ENCODE measurements around the gene CCL27.
A peak's percentile ranks its signal among the peaks of the same experiment; 100 is the strongest.

The CCL27 gene

DNA sequence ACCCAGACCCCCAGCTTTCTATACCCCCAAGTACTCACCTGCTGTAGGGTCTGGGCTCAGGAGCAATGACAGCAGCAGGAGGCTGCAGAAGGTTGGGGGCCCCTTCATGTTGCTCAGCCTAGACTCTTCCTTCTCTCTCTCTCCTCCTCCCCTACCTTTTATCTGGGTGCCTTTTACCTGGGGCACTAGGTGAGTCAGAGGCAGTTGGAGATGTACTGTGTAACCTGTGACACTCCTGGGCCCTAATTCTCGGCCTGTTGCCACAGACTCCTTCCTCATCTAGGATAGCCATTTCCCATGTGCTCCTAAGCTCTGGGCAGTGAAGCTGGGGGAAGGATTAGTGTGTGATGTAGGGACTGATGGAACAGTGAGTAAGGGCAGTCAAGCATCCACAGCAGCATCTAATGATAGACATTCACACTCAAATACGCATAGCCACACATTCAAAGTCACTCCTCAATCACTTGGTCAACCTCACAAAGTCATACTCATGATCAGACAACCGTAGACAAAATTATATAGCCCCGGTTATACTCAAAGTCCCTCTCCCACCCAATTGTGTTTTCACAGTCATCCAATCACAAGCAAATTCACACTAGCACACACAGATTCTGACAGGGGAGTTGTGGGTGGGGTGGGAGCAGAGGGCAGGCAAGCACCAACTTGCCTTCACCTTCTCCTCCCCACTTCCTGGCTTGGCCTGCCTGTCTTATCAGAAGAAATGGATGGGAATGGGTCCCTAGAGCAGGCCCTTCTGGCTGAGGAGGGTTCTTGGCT is at the start of gene CCL27:
TSS of gene CCL27 (minus strand) at position 132 of the 777 bp plus-strand sequence. CDS start at position 108, 24 bp downstream.
- FAIRE-seq = no peak

DNA sequence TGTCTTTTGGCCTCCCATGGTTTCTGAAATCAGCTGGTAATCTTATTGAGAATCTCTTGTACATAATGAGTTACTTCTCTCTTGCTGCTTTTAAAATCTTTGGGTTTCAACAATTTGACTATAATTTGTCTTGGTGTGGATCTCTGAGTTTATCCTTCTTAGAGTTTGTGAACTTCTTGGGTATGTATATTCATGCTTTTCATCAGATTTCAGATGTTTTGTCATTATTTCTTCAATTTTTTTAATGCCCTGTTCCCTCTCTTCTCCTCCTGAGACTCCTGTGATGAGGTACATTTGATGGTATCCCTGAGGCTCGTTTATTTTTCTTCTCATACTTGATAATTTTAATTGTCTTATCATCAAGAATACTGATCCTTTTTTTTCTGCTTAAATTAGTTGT is 49.7 kb upstream of the CCL27 start:
- no peak for FAIRE-seq

- no peak for FAIRE-seq
These were observed 47.6 kb upstream of the CCL27 start, which contains the start of gene CCL21 for GRCh38 chr9:34710023-34710422. TSS of gene CCL21 (minus strand) at chr9:34710136. CDS start at chr9:34710066, 70 bp downstream.

DNA sequence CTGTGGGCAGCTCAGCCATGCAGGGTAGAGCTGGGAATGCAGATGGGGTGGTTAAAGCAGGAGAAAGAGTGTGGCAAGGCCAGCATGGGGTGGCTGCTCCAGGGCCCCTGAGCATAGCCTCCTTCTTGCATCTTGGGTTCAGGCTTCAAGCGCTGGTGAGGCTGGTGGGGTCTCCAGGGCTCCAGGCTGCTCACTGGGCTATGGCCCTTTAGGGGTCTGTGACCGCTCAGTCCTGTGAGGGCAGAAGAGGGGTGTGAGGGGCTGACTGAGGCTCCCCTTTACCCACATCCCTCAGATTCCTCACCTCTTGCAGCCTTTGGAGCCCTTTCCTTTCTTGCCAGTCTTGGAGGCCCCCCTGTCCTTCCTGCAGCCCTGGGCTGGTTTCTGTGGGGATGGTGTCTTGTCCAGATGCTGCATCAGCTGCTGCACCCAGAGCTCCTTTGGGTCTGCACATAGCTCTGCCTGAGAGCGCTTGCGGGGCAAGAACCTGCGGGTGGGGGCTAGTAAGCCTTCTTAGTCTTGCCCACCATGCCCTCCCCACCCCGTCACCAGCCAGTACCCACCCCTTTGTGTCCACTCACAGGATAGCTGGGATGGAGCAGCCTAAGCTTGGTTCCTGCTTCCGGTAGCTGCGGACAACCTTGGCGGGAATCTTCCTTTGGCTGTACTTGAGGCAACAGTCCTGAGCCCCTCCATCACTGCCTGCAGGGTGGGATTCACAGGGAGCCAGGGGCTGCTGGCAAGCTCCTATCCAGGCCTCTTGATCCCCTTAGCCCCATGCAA is 46.9 kb upstream of the CCL27 start:
- no peak for FAIRE-seq

DNA sequence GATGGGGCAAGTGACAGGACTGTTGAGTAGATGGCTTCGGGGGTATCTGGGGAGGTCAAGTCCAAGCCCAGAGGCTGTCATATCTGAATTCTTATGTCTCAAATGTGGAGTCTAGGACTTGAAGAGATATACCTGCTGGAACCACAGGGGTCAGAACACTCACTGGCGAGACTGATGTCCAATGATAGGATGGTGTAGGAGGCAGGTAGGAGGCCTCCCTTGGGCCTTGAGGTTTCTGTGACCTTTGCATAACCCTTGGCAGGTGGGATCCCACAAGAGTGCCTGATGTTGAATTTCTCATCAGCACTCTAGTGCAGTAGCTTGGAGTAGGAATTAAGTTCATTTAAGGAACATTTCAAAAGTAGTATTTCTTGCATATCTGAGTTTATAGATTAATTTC is 44.7 kb upstream of the CCL27 start:
- no peak for FAIRE-seq

- peak; percentile 69 for FAIRE-seq
These were observed 39.6 kb upstream of the CCL27 start for GRCh38 chr9:34701769-34702736.

DNA sequence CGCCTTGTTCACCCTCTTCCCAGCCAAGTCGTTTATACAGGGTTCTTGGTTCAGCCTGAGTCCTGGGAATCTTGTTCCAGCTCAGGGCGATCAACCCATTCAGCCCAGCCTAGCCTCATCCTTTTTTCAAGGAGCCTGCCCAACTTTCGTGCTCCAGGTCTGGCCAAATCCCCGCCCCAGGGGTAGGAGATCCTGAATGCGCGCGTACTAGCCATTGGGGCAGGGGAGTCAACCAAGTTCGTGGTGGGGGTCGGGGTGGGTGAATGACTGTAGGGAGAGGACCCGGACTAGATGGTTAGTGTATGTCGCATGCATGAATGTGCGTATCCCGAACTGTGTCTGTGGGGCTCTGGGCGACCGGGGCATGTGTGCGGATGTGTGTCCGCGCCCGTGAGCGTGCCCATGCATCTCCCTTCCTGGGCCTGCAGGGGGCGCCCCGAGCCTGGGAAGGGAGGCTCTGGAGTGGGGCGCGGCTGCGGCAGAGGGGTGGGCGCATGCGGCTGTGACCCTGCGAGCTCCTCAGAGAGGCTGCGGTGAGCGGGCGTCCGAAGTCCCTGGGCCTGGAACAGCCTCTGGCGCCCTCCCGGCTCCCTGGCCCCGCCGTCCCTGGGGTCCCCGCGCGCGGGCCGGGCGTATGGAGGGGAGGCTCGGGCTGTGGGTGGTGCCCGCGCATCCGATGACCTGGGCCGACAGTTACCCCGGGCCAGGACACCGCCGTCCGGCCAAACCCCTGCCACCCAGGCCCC is 38.7 kb upstream of the CCL27 start:
- no peak for FAIRE-seq

- no peak for FAIRE-seq
These were observed 32.4 kb upstream of the CCL27 start for GRCh38 chr9:34694811-34695210.

DNA sequence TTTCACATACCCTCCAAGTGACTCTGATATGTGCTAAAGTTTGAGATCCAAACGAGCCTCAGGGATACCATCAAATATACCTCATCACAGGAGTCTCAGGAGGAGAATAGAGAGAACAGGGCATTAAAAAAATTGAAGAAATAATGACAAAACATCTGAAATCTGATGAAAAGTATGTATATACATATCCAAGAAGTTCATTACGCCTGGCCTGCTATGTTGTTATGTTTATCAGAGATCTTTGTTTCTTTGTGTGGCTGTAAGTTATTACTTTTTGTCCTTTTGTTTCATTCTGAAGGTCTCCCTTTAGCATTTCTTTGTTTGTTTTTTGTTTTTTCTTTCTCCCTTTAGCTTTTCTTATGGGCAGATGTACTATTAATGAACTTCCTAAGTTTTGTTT is 31.1 kb upstream of the CCL27 start:
- FAIRE-seq = no peak

GRCh38 chr9:34691936-34692315 is 29.5 kb upstream of the CCL27 start:
- FAIRE-seq = no peak

- FAIRE-seq = no peak
These were observed 28.8 kb upstream of the CCL27 start, which contains the start of gene CCL19 for GRCh38 chr9:34690983-34691935. TSS of gene CCL19 (minus strand) at chr9:34691276. CDS start at chr9:34691139, 137 bp downstream.

- no peak for FAIRE-seq
These were observed 27.1 kb upstream of the CCL27 start for GRCh38 chr9:34689512-34689911.

DNA sequence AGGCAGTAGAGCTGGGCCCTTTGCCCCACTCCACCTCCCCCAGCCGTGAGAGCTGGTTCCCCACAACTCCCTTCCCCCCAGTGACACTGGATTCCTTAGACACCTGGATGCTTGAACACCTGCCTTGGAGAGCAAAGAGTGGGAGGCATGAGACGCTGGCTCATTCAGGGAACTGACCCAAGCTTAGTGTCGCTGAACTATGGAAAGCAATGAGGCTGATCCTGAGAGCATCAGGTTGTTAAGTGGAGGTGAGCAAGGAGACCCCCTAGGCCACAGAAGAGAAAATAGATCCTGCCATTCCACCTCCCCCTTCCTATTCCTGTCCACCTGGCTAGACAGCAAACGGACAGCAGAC is 26.6 kb upstream of the CCL27 start:
- FAIRE-seq = no peak

DNA sequence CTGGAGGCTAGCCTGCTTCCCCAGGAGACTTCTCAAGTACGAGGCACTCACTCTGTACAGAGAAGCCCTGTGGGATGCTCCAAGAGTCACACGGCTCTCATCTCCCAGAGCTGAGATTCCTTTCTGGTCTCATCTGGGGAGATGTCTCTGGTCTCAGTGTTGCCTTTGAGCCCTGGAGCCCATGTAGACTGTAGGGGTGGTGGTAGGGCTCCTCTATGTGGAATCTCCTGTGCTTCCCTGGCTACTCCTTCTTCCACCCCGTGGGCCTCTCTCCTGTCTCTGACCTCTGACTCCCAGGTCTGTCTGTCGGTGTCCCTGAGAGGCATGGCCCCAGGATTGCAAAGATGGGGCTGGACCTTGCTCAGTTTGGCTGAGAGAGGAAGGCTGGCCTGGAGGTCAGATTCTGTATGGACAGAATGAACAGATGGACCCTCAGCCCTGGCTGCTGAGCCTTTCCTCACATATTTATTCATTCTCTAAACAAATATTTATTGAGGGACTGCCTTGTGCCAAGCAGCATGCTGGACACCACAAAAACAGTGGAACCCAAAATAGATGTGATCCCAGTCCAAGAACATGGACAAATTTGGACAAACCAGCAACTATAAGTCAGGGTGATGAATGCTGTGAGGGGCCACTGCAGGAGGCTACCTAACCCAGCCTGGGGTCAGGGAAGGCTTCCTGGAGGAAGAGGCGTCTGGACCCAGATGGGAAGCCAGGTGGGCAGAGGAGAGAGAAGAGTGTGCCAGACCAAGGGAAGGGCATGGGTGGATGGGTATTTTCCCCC is 26.1 kb upstream of the CCL27 start:
- FAIRE-seq = no peak

DNA sequence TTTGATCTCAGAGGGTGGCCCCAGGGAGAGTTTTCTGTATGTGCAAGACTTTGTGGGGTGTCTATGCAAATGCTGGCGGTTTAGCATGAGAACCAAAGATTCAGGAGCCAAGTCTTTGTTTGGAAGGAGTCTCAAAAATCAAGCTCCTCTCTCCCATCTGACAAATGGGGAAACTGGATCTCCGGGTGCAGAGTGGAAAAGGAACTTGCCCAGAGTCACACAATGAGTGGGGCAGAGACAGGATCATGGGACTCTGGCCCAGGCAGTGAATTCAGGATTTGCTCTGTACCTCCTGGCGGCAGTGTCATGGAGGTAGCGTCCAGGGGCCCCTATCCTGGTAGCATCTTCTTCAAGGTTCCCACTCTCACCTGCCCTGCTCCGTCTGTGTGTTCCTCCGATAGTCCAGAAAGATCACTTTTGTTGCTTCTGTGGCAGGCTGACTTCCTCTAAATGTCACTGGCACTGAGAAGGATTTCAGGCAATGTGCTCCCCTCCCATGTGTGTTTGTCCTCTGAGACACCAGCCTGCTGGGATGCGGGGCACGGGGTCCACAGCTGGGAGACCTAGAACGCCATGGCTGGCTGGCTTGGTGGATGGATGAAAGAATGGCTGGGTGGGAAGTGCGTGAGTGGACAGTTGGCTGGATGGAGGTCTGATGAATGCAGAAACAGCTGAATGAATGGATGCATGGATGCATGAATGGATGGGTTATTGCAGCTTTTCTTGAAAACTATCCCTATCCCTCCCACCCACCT is 25.0 kb upstream of the CCL27 start:
- FAIRE-seq = no peak

GRCh38 chr9:34686732-34687131 is 24.3 kb upstream of the CCL27 start:
- FAIRE-seq = no peak

GRCh38 chr9:34686231-34686630 is 23.8 kb upstream of the CCL27 start:
- no peak for FAIRE-seq

DNA sequence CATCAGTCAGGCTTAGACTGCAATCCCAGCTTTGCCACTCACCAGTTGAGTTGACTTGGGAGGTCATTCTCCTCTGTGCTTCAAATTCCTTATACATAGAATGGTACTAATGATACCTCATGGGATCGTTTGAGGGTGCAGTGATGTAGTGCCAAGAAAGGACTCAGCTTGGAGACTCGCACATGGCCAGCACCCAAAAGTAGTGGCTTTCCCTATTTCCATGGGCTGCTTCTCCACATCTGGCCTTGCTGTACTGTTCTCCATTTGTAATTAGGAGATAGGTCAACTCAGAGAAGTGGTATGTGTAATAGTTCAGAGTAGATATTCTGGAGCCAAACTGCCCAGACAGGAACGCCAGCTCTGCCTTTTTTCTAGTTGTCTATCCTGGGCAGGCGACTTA is 23.1 kb upstream of the CCL27 start:
- FAIRE-seq = no peak

- FAIRE-seq = no peak
These were observed 22.4 kb upstream of the CCL27 start for GRCh38 chr9:34684816-34685215.
